ENCODE results near the gene SIX1. TPM values are rescaled to one million over a fixed set of nuclear protein-coding genes. Genes with fewer than 3 reads are reported as not detected.

SIX1 gene
- total and polyA plus RNA-seq, 2 of the 13 experiments (the other 11 are each of a cell fraction or from before 2014, with no cell fraction given): 1.7 to 6.5 TPM

DNA sequence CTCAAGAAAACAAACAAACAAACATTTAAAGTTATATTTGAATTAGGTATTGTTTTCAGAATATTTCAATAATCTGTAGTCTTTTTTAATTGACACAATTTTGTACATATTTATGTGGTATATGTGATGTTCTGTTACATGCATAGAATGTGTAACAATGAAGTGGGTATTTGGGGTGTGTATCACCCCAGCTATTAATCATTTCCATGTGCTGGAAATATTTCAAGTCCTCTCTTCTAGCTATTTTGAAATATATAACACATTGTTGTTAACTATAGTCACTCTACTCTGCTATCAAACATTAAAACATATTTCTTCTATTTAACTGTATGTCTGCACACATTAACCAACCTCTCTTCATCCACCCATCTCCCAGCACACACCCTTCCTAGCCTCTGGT lies 32.0 kb upstream of the SIX1 start (continued):
- TF ChIP-seq POLR2G (IDR thresholded peaks at IDR 0.05; ENCODE audit: low read depth, low read length) (no peak), TFAP4 (IDR thresholded peaks at IDR 0.05; ENCODE audit: borderline replicate concordance, low read depth) (no peak), HDAC2 (CRISPR knock-in tag; IDR thresholded peaks at IDR 0.05) (no peak), ATF7-NPFF (CRISPR knock-in tag; IDR thresholded peaks at IDR 0.05; ENCODE audit: low read depth) (no peak), ELF4 (CRISPR knock-in tag; IDR thresholded peaks at IDR 0.05; ENCODE audit: borderline replicate concordance) (no peak), SP4 (CRISPR knock-in tag; IDR thresholded peaks at IDR 0.05) (no peak), ZNF136 (CRISPR knock-in tag; IDR thresholded peaks at IDR 0.05; ENCODE audit: low read depth) (no peak), HOXD1 (CRISPR knock-in tag; IDR thresholded peaks at IDR 0.05) (no peak)
- TF ChIP-seq, protein P1, sequence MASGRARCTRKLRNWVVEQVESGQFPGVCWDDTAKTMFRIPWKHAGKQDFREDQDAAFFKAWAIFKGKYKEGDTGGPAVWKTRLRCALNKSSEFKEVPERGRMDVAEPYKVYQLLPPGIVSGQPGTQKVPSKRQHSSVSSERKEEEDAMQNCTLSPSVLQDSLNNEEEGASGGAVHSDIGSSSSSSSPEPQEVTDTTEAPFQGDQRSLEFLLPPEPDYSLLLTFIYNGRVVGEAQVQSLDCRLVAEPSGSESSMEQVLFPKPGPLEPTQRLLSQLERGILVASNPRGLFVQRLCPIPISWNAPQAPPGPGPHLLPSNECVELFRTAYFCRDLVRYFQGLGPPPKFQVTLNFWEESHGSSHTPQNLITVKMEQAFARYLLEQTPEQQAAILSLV (CRISPR knock-in tag; IDR thresholded peaks at IDR 0.05; ENCODE audit: borderline replicate concordance): no peak

DNA sequence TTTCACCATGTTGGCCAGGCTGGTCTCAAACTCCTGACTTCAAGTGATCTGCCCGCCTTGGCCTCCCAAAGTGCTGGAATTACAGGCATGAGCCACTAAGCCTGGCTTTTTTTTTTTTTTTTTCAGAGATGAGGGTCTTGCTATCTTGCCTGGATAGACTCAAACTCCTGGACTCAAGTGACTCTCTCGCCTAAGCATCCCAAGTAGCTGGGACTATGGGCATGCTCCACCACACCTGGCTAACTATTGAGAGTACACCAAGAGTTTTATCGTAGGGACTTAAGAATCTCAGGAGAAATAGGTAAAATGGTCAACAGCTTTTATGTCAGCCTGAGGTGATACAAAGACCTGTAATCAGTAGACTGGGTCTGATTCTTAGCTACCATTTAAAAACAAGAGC lies 31.2 kb upstream of the SIX1 start:
- WGBS (ENCODE audit: low lambda C conversion rate): 46% methylated on average over 3 of the region's 3 CpGs
- no peaks in the 10 kb centered on the region for H3K27me3 ChIP-seq (ENCODE audit: control insufficient read depth in 1 of 2, insufficient read depth in 2 of 2, low read length in 2 of 2)
- no peak overlapping the region for H2AFZ ChIP-seq (ENCODE audit: low read length)
- H4K20me1 ChIP-seq (ENCODE audit: insufficient read depth, low read length): no peaks in the 10 kb centered on the region
- in situ Hi-C loops (cut with HindIII; ENCODE audit: extremely low pct_ligation_motif_present, low pct_unique_long_range_greater_than_20kb): no loop called here
- no peak overlapping the region for H3K4me3 ChIP-seq (replicated peaks in 1 of 3; ENCODE audit: insufficient read depth in 1 of 3, low read depth in 2 of 3, low read length in 3 of 3)
- ChIA-PET POLR2A (no interaction called here), CTCF (ENCODE audit: low intra/inter-chr PET ratio, low total read pairs) (no interaction called here)
- H3K9ac ChIP-seq (ENCODE audit: insufficient read depth, low read depth, low read length): no peak overlapping the region
- no TSS peak for BruUV-seq (replicated peaks)
- no peaks in the 10 kb centered on the region for H3K36me3 ChIP-seq (replicated peaks in 1 of 2; ENCODE audit: control insufficient read depth in 1 of 2, insufficient read depth in 2 of 2, low read length in 2 of 2)
- H3K4me1 ChIP-seq (ENCODE audit: insufficient read depth, low read length): peaks cover 9% of the 10 kb centered on the region; the same call in 1 of the 2 replicates
- no peak for ATAC-seq
- DNase-seq (ENCODE audit: low spot score): no peak
- FAIRE-seq: no peak
- no peak overlapping the region for H3K27ac ChIP-seq (ENCODE audit: extremely low read length, insufficient read depth, low read length)
- intact Hi-C loops (cut with micrococcal nuclease; ENCODE audit: unreplicated experiment): no loop called here
- no peaks in the 10 kb centered on the region for H3K9me3 ChIP-seq (ENCODE audit: low read length)
- no peak overlapping the region for H3K4me2 ChIP-seq (ENCODE audit: low read depth, low read length)
- H3K79me2 ChIP-seq (ENCODE audit: insufficient read depth, low read length): no peaks in the 10 kb centered on the region
- TF ChIP-seq ZNF761 (CRISPR knock-in tag; conservative IDR thresholded peaks at IDR 0.05) (no peak), NFIB (CRISPR knock-in tag; IDR thresholded peaks at IDR 0.05; ENCODE audit: borderline replicate concordance) (no peak), RNF2 (conservative IDR thresholded peaks at IDR 0.05; ENCODE audit: low read depth) (no peak), IRF2 (CRISPR knock-in tag; IDR thresholded peaks at IDR 0.05) (no peak), ZFP1 (CRISPR knock-in tag; IDR thresholded peaks at IDR 0.05) (no peak), HES4 (CRISPR knock-in tag; IDR thresholded peaks at IDR 0.05; ENCODE audit: borderline replicate concordance) (no peak), ZGPAT (CRISPR knock-in tag; IDR thresholded peaks at IDR 0.05) (no peak), SUZ12 (IDR thresholded peaks at IDR 0.05; ENCODE audit: low read depth, low read length) (no peak), RBM39 (IDR thresholded peaks at IDR 0.05; ENCODE audit: low read depth, low read length, poor library complexity, severe bottlenecking) (no peak), ZNF776 (CRISPR knock-in tag; IDR thresholded peaks at IDR 0.05) (no peak), ZBTB33 (CRISPR knock-in tag; IDR thresholded peaks at IDR 0.05) (no peak), THAP11 (CRISPR knock-in tag; IDR thresholded peaks at IDR 0.05) (no peak), ZNF160 (CRISPR knock-in tag; IDR thresholded peaks at IDR 0.05) (no peak)
